ENCODE results near the gene GRIN2B. TPM values are rescaled to one million over a fixed set of nuclear protein-coding genes. Genes with fewer than 3 reads are reported as not detected.

The GRIN2B gene
- total RNA-seq, 1 experiment from 2014 or later: 1.6 TPM

GRCh38 chr12:14018080-14018479 is 36.7 kb upstream of the GRIN2B start (continued):
- TF ChIP-seq ARID4B (CRISPR knock-in tag; IDR thresholded peaks at IDR 0.05; ENCODE audit: borderline replicate concordance) (no peak), E2F4 (CRISPR knock-in tag; IDR thresholded peaks at IDR 0.05; ENCODE audit: borderline replicate concordance, low read depth) (no peak), NR2C2 (CRISPR knock-in tag; IDR thresholded peaks at IDR 0.05) (no peak), MXD4 (CRISPR knock-in tag; IDR thresholded peaks at IDR 0.05; ENCODE audit: borderline replicate concordance) (no peak), FOXP1 (CRISPR knock-in tag; IDR thresholded peaks at IDR 0.05; ENCODE audit: borderline replicate concordance) (no peak), SMAD4 (CRISPR knock-in tag; IDR thresholded peaks at IDR 0.05) (no peak), ZNF121 (CRISPR knock-in tag; IDR thresholded peaks at IDR 0.05) (no peak), IRF1 (CRISPR knock-in tag; IDR thresholded peaks at IDR 0.05) (no peak), FOXK1 (CRISPR knock-in tag; IDR thresholded peaks at IDR 0.05) (no peak), USF2 (CRISPR knock-in tag; IDR thresholded peaks at IDR 0.05) (no peak), ZNF138 (CRISPR knock-in tag; conservative IDR thresholded peaks at IDR 0.05) (no peak)
- TF ChIP-seq, protein P1, sequence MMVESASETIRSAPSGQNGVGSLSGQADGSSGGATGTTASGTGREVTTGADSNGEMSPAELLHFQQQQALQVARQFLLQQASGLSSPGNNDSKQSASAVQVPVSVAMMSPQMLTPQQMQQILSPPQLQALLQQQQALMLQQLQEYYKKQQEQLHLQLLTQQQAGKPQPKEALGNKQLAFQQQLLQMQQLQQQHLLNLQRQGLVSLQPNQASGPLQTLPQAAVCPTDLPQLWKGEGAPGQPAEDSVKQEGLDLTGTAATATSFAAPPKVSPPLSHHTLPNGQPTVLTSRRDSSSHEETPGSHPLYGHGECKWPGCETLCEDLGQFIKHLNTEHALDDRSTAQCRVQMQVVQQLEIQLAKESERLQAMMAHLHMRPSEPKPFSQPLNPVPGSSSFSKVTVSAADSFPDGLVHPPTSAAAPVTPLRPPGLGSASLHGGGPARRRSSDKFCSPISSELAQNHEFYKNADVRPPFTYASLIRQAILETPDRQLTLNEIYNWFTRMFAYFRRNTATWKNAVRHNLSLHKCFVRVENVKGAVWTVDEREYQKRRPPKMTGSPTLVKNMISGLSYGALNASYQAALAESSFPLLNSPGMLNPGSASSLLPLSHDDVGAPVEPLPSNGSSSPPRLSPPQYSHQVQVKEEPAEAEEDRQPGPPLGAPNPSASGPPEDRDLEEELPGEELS (CRISPR knock-in tag; IDR thresholded peaks at IDR 0.05): no peak

DNA sequence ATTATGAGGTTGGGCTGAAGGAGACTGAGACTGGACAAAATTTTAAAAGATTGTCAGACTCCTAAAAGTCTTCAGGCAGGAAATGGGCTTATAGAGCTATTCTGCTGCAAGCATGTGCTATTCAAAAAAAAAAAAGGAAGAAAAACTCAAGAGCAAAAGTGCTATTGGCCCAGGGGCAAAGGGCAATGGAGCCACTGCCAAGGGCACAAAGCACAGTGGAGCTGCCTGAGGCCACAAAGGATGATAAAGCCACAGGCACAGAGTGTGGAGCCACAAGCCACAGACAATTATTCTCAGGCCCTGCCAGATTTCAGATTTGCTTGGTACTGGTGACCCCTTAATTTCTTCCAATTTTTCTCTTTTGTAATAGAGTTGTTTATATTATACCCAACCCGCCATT is 29.6 kb upstream of the GRIN2B start:
- POLR2A ChIA-PET: no interaction called here
- TF ChIP-seq TP53 (CRISPR knock-in tag; IDR thresholded peaks at IDR 0.05): no peak
- TF ChIP-seq, protein P1 (CRISPR knock-in tag; IDR thresholded peaks at IDR 0.05): no peak
- no peak for TF ChIP-seq ZNF219 (CRISPR knock-in tag; IDR thresholded peaks at IDR 0.05; ENCODE audit: borderline replicate concordance)
- TF ChIP-seq, protein P2, sequence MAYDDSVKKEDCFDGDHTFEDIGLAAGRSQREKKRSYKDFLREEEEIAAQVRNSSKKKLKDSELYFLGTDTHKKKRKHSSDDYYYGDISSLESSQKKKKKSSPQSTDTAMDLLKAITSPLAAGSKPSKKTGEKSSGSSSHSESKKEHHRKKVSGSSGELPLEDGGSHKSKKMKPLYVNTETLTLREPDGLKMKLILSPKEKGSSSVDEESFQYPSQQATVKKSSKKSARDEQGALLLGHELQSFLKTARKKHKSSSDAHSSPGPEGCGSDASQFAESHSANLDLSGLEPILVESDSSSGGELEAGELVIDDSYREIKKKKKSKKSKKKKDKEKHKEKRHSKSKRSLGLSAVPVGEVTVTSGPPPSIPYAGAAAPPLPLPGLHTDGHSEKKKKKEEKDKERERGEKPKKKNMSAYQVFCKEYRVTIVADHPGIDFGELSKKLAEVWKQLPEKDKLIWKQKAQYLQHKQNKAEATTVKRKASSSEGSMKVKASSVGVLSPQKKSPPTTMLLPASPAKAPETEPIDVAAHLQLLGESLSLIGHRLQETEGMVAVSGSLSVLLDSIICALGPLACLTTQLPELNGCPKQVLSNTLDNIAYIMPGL (CRISPR knock-in tag; IDR thresholded peaks at IDR 0.05): no peak
- Mint-ChIP-seq H3K9me3 (peaks cover 12% of the 10 kb centered on the region), H3K4me1 (no peaks in the 10 kb centered on the region), H3K27me3 (ENCODE audit: low read depth) (no peaks in the 10 kb centered on the region), H3K4me3 (no peak overlapping the region), H3K36me3 (no peaks in the 10 kb centered on the region), H3K27ac (no peak overlapping the region)
- no peak for ATAC-seq
- CTCF ChIA-PET: no interaction called here
- DNase-seq (ENCODE audit: low spot score): no peak

Measured in WTC11 (cell line).